Body of pancreas (tissue), 4 donors: ENCODE results near the gene LEF1.

ENCODE experiments used
- POLR2A ChIP-seq, 3 donors: fragments of 450-650 bp; IDR thresholded peaks; one replicate each; pipeline ENCODE4 v1.6.1; 2016; ENCODE audit warnings: antibody characterized with exemption in 3 of 3, mild to moderate bottlenecking in 2 of 3
- TF ChIP-seq, protein P1 (sequence below), 7 experiments: fragments of 450-650 bp in 4 of 7; fragments of 200-600 bp in 3 of 7; sonication (generic) in 3 of 7; IDR thresholded peaks; one replicate each; pipeline ENCODE4 v1.5.1; 2016 to 2019; ENCODE audit warnings: antibody characterized with exemption in 7 of 7

GRCh38 chr4:108175966-108176365 is 7.2 kb upstream of the LEF1 start:
- TF ChIP-seq, protein P1, sequence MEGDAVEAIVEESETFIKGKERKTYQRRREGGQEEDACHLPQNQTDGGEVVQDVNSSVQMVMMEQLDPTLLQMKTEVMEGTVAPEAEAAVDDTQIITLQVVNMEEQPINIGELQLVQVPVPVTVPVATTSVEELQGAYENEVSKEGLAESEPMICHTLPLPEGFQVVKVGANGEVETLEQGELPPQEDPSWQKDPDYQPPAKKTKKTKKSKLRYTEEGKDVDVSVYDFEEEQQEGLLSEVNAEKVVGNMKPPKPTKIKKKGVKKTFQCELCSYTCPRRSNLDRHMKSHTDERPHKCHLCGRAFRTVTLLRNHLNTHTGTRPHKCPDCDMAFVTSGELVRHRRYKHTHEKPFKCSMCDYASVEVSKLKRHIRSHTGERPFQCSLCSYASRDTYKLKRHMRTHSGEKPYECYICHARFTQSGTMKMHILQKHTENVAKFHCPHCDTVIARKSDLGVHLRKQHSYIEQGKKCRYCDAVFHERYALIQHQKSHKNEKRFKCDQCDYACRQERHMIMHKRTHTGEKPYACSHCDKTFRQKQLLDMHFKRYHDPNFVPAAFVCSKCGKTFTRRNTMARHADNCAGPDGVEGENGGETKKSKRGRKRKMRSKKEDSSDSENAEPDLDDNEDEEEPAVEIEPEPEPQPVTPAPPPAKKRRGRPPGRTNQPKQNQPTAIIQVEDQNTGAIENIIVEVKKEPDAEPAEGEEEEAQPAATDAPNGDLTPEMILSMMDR (IDR thresholded peaks at IDR 0.05): no peak
- TF ChIP-seq POLR2A (IDR thresholded peaks at IDR 0.05): no peak
